ENCODE measurements around the gene MCMBP. TPM values are rescaled to one million over a fixed set of nuclear protein-coding genes. Genes with fewer than 3 reads are reported as not detected.
"Not testable (repeated sequence)": the region's sequence is repeated elsewhere in the genome, so short reads cannot be mapped to it uniquely, and the experiment has no call there.

Gene MCMBP
- total RNA-seq, 1 donor from 2014 or later, result 24.5 TPM

- no peak for DNase-seq
These were observed 35.5 kb upstream of the MCMBP start for GRCh38 chr10:119908166-119908565.

DNA sequence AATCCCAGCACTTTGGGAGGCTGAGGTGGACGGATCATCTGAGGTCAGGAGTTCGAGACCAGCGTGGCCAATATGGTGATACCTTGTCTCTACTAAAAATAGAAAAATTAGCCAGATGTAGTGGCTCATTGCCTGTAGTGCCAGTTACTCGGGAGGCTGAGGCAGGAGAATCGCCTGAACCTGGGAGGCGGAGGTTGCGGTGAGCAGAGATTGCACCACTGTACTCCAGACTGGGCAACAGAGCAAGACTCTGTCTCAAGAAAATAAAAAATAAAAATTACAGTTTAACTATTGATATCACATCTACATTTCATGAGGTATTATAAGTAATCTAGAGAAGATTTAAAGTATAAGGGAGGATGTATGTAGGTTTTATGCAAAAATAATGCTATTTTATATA, 35.1 kb upstream of the MCMBP start:
- peaks cover 98% of the 10 kb centered on the region for H3K36me3 ChIP-seq
- H3K4me3 ChIP-seq; DNase-seq; H3K27ac ChIP-seq (replicated peaks); H3K27me3 ChIP-seq (ENCODE audit: low read depth); intact Hi-C loops (cut with micrococcal nuclease); H3K9me3 ChIP-seq (replicated peaks); H3K4me1 ChIP-seq: not testable (repeated sequence)

More at GRCh38 chr10:119908166-119908565, 35.5 kb upstream of the MCMBP start:
- intact Hi-C loops (cut with micrococcal nuclease), result no loop called here
- Histone ChIP-seq H3K9me3 (replicated peaks) (no peaks in the 10 kb centered on the region), H3K4me1 (no peaks in the 10 kb centered on the region), H3K27ac (replicated peaks) (no peak overlapping the region), H3K4me3 (no peak overlapping the region), H3K36me3 (peaks cover 98% of the 10 kb centered on the region), H3K27me3 (ENCODE audit: low read depth) (no peaks in the 10 kb centered on the region)
- TF ChIP-seq, protein P1, sequence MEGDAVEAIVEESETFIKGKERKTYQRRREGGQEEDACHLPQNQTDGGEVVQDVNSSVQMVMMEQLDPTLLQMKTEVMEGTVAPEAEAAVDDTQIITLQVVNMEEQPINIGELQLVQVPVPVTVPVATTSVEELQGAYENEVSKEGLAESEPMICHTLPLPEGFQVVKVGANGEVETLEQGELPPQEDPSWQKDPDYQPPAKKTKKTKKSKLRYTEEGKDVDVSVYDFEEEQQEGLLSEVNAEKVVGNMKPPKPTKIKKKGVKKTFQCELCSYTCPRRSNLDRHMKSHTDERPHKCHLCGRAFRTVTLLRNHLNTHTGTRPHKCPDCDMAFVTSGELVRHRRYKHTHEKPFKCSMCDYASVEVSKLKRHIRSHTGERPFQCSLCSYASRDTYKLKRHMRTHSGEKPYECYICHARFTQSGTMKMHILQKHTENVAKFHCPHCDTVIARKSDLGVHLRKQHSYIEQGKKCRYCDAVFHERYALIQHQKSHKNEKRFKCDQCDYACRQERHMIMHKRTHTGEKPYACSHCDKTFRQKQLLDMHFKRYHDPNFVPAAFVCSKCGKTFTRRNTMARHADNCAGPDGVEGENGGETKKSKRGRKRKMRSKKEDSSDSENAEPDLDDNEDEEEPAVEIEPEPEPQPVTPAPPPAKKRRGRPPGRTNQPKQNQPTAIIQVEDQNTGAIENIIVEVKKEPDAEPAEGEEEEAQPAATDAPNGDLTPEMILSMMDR (IDR thresholded peaks at IDR 0.05; ENCODE audit: borderline replicate concordance), result no peak

DNA sequence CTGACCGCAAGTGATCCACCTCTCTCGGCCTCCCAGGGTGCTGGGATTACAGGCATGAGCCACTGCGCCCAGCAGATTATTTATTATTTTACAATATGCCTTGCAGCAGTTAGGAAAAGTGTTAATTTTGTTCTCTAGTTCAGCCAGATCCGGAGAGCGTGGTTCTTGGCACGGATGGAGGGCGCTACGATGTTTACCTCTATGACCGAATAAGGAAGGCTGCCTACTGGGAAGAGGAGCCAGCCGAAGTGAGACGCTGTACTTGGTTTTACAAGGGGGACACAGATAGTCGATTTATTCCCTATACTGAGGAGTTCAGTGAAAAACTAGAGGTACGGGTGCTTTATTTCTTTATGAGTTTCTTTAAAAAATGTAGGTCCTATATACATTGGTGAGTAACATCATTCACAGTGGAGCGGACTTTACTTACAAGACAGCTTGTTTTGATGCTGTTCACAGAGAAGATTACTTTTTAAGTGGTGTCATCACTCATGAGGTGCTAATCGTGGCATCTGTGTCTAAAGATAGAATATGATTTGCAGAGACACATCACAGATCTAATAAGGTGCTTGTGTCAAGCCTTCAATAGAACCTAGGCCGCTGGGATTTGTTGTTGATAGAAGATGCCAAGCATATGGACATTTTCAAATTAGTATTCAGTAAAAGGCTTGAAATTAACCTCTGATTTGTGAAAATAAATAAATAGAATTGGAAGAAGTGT, 31.5 kb upstream of the MCMBP start:
- Histone ChIP-seq H3K4me3 (no peak overlapping the region), H3K9me3 (replicated peaks) (no peaks in the 10 kb centered on the region), H3K27me3 (ENCODE audit: low read depth) (no peaks in the 10 kb centered on the region), H3K4me1 (peaks cover 9% of the 10 kb centered on the region), H3K27ac (replicated peaks) (no peak overlapping the region), H3K36me3 (peaks cover 72% of the 10 kb centered on the region)
- DNase-seq, result no peak
- TF ChIP-seq, protein P1 (IDR thresholded peaks at IDR 0.05; ENCODE audit: borderline replicate concordance), result no peak
- intact Hi-C loops (cut with micrococcal nuclease), result no loop called here

DNA sequence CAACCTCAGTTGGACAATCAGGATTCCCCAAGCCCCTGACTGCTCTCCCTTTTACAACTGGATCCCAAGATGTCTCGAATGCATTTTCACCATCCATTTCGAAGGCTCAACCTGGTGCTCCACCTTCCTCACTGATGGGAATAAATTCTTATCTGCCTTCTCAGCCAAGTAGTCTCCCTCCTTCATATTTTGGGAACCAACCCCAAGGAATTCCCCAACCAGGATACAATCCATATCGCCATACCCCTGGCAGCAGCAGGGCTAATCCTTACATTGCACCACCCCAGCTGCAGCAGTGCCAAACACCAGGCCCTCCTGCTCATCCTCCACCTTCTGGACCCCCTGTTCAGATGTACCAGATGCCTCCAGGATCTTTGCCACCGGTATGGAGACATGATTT, 25.9 kb upstream of the MCMBP start:
- Histone ChIP-seq H3K27me3 (ENCODE audit: low read depth) (no peaks in the 10 kb centered on the region), H3K4me3 (no peak overlapping the region), H3K9me3 (replicated peaks) (no peaks in the 10 kb centered on the region), H3K4me1 (peaks cover 51% of the 10 kb centered on the region), H3K36me3 (peaks cover 30% of the 10 kb centered on the region), H3K27ac (replicated peaks) (no peak overlapping the region)
- no peak for DNase-seq
- TF ChIP-seq, protein P1 (IDR thresholded peaks at IDR 0.05; ENCODE audit: borderline replicate concordance), result no peak
- intact Hi-C loops (cut with micrococcal nuclease), result no loop called here

GRCh38 chr10:119896937-119897770, 24.5 kb upstream of the MCMBP start:
- peaks cover 16% of the 10 kb centered on the region for H3K36me3 ChIP-seq
- H3K4me3 ChIP-seq, result no peak overlapping the region
- H3K27ac ChIP-seq (replicated peaks), result peak overlapping the region; percentile 57
- intact Hi-C loops (cut with micrococcal nuclease), result no loop called here
- peak; percentile 68 for DNase-seq
- H3K4me1 ChIP-seq, result peaks cover 62% of the 10 kb centered on the region
- H3K27me3 ChIP-seq (ENCODE audit: low read depth), result no peaks in the 10 kb centered on the region
- TF ChIP-seq, protein P1 (IDR thresholded peaks at IDR 0.05; ENCODE audit: borderline replicate concordance), result no peak
- H3K9me3 ChIP-seq (replicated peaks), result no peaks in the 10 kb centered on the region
